WERI-Rb-1 (cell line): Measurements from ENCODE around the gene LRG1.

Experiments
- DNase-seq: peaks from one replicate; pipeline ENCODE4 v3.0.0-alpha.2; 2020
- H3K27ac ChIP-seq: fragments of 250-450 bp; sonication (Bioruptor Pico); 2 replicates; pipeline ENCODE4 v1.5.1; 2020; ENCODE audit warnings: mild to moderate bottlenecking, moderate library complexity
- H3K27me3 ChIP-seq: fragments of 250-450 bp; sonication (Bioruptor Pico); 2 replicates; pipeline ENCODE4 v1.5.1; 2021; ENCODE audit warnings: mild to moderate bottlenecking, low read depth, moderate library complexity; ENCODE audit not compliant: insufficient read depth, severe bottlenecking
- H3K36me3 ChIP-seq: fragments of 250-450 bp; sonication (Bioruptor Pico); 2 replicates; pipeline ENCODE4 v1.5.1; 2020; ENCODE audit warnings: mild to moderate bottlenecking, moderate library complexity
- H3K4me3 ChIP-seq: 2 replicates; pipeline ENCODE4 v1.5.1; 2011; ENCODE audit warnings: low read depth, mild to moderate bottlenecking, control low read depth, low read length
- H3K9me3 ChIP-seq: fragments of 250-450 bp; sonication (Bioruptor Pico); 2 replicates; pipeline ENCODE4 v1.5.1; 2021; ENCODE audit warnings: mild to moderate bottlenecking, moderate library complexity; ENCODE audit not compliant: severe bottlenecking
- TF ChIP-seq, protein P1 (sequence below): IDR thresholded peaks from 2 replicates; pipeline ENCODE4 v1.5.1; 2011; ENCODE audit warnings: low read depth, mild to moderate bottlenecking, control low read depth, inconsistent platforms, low read length

The LRG1 gene

DNA sequence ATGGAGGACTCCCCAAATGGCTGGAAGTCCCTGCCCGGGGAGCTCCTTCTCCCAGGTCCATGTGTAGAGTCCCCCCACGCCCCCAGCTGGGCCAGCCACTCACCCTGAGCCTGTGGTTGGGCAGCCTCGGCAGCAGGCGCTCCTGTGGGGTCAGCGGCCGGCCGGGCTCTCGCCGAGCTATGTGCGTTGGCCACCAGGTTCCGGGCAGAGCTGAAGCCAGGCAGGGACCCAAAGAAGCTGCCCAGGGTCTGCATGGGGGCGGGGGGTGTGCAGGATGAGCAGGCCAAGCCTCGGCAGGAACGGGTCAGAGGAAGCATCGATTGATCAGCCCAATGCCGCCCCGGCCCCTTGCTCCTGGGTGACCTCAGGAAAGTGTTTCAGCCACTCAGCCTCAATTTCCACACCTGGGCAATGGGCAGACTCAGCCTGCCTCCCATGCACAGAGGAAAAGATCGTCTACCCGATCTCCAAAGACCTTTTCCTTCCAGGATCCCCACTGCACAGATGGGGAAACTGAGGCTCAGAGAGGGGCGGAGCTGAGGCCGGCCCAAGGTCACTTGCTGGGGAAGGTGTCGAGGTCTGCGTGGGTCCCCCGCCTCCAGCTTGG lies 22.3 kb downstream of the LRG1 start:
- no peak overlapping the region for H3K4me3 ChIP-seq
- TF ChIP-seq, protein P1, sequence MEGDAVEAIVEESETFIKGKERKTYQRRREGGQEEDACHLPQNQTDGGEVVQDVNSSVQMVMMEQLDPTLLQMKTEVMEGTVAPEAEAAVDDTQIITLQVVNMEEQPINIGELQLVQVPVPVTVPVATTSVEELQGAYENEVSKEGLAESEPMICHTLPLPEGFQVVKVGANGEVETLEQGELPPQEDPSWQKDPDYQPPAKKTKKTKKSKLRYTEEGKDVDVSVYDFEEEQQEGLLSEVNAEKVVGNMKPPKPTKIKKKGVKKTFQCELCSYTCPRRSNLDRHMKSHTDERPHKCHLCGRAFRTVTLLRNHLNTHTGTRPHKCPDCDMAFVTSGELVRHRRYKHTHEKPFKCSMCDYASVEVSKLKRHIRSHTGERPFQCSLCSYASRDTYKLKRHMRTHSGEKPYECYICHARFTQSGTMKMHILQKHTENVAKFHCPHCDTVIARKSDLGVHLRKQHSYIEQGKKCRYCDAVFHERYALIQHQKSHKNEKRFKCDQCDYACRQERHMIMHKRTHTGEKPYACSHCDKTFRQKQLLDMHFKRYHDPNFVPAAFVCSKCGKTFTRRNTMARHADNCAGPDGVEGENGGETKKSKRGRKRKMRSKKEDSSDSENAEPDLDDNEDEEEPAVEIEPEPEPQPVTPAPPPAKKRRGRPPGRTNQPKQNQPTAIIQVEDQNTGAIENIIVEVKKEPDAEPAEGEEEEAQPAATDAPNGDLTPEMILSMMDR: no peak
- peaks cover 2% of the 10 kb centered on the region for H3K9me3 ChIP-seq
- H3K27me3 ChIP-seq: no peaks in the 10 kb centered on the region
- peak overlapping the region; percentile 76; the same call in 1 of the 2 replicates for H3K27ac ChIP-seq
- no peaks in the 10 kb centered on the region; the same call in 1 of the 2 replicates for H3K36me3 ChIP-seq
- DNase-seq: no peak

DNA sequence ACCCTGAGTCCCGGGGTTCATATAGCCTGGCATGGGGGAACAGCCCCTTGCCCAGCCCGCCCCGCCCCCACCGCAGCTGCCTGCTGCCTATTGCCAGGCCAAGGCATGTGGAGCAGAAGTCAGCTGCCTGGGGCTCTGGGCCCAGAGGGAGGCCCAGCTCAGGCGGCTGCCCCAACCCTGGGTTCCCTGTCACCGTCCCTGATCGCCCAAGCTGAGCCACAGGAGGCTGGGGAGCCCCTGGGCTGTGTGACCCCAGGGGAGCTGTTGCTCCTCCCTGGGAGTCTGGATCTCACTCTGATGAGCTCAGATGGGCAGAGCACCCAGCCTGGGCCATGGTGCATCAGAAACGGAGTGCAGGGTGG lies 22.9 kb downstream of the LRG1 start:
- Histone ChIP-seq H3K36me3 (no peaks in the 10 kb centered on the region; the same call in 1 of the 2 replicates), H3K27ac (no peak overlapping the region), H3K9me3 (peaks cover 2% of the 10 kb centered on the region), H3K4me3 (no peak overlapping the region), H3K27me3 (no peaks in the 10 kb centered on the region)
- DNase-seq: no peak
- TF ChIP-seq, protein P1: no peak

DNA sequence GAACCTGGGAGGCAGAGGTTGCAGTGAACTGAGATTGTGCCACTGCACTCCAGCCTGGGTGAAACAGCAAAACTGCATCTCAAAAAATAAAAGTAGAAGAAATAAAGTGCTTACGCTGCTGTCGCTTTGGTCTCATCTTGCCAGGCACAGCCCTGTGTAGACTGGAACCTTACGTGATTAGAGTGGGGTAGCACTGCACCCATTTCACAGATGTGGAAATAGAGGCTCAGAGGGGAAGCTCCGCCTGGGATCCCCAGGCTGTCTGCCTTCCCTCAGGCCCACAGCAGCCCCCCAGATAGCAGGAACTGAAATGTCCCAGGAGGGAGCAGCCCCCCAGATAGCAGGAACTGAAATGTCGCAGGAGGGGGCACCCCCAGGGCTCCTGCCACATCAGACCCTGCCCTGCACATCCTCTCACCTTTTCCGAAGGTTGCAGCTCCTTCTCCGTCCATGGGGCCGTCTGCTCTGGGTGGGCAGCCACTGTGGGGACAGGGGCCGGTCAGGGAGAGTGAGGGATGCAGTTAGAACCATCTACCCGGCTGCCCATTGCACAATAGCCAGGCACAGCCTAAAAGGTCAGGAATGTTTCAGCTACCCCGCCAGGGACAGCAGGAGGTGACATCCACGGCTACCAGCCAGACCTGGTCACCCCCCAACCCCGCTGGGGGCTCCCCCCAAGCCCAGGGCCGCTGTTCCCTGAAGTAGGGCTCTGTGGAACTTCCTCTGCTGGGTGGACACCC lies 23.5 kb downstream of the LRG1 start:
- no peaks in the 10 kb centered on the region; the same call in 1 of the 2 replicates for H3K36me3 ChIP-seq
- H3K9me3 ChIP-seq: peaks cover 2% of the 10 kb centered on the region
- DNase-seq: no peak
- TF ChIP-seq, protein P1: no peak
- no peak overlapping the region for H3K27ac ChIP-seq
- no peaks in the 10 kb centered on the region for H3K27me3 ChIP-seq
- H3K4me3 ChIP-seq: no peak overlapping the region

DNA sequence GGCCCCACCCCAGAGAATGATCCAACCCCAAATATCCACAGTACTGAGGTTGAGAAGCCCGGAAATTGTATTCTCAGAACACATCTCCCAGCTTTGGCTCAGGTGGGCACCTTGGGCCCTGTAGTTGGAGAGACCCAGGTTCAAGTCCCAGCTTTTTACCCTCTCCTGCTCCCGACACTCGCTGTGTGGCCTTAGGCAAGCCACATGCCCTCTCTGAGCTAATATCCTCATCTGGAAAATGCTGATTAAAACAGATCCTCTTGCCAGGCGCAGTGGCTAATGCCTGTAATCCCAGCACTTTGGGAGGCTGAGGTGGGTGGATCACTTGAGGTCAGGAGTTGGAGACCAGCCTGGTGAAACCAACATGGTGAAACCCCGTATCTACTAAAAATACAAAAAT lies 24.1 kb downstream of the LRG1 start:
- TF ChIP-seq, protein P1: no peak
- Histone ChIP-seq H3K27ac (no peak overlapping the region), H3K27me3 (no peaks in the 10 kb centered on the region), H3K9me3 (peaks cover 2% of the 10 kb centered on the region), H3K36me3 (no peaks in the 10 kb centered on the region; the same call in 1 of the 2 replicates), H3K4me3 (no peak overlapping the region)
- no peak for DNase-seq

DNA sequence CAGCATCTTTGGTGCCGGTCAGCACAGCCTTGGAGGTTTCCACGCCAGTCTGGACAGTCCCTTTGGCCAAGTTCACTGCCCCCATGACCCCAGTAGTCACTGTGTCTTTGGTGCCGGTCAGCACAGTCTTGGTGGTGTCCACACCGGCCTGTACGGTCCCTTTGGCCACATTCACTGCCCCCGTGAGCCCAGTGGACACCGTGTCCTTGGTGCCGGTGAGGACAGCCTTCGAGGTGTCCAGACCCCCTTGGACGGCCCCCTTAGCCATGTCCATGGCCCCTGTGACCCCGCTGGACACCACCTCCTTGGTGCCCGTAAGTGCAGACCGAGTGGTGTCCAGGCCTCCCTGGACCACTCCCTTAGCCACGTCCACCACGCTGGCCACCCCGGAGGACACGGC lies 26.6 kb downstream of the LRG1 start:
- no peak overlapping the region for H3K27ac ChIP-seq
- H3K36me3 ChIP-seq: peaks cover 3% of the 10 kb centered on the region; the same call in 1 of the 2 replicates
- H3K27me3 ChIP-seq: no peaks in the 10 kb centered on the region
- no peak overlapping the region for H3K4me3 ChIP-seq
- TF ChIP-seq, protein P1: no peak
- H3K9me3 ChIP-seq: no peaks in the 10 kb centered on the region
- no peak for DNase-seq
